Endodermal cell (in vitro differentiated cells): Measurements from ENCODE around the gene NDUFA13. TPM values are rescaled to one million over a fixed set of nuclear protein-coding genes. Genes with fewer than 3 reads are reported as not detected.
A peak's percentile ranks its signal among the peaks of the same experiment; 100 is the strongest.

ENCODE experiments used
- DNase-seq: peaks from one replicate; pipeline ENCODE4 v3.0.0-alpha.2; 2017
- H3K27ac ChIP-seq: 2 replicates; pipeline ENCODE4 v1.5.1; 2013; ENCODE audit warnings: mild to moderate bottlenecking, low read depth, low read length, moderate library complexity
- H3K27me3 ChIP-seq: 2 replicates; pipeline ENCODE4 v1.6.1; 2013; ENCODE audit warnings: mild to moderate bottlenecking, low read length, moderate library complexity; ENCODE audit not compliant: insufficient read depth, control insufficient read depth, poor library complexity, severe bottlenecking
- H3K36me3 ChIP-seq: 2 replicates; pipeline ENCODE4 v1.7.0; 2013; ENCODE audit warnings: mild to moderate bottlenecking, low read length, moderate library complexity; ENCODE audit not compliant: control insufficient read depth, insufficient read depth
- H3K4me1 ChIP-seq: one replicate; pipeline ENCODE4 v1.7.0; 2013; ENCODE audit warnings: low read length; ENCODE audit not compliant: control insufficient read depth, insufficient read depth
- H3K4me3 ChIP-seq: 2 replicates; pipeline ENCODE4 v1.5.1; 2013; ENCODE audit warnings: mild to moderate bottlenecking, low read length, moderate library complexity
- H3K9ac ChIP-seq: 2 replicates; pipeline ENCODE4 v1.6.1; 2013; ENCODE audit warnings: mild to moderate bottlenecking, low read length, moderate library complexity; ENCODE audit not compliant: poor library complexity, severe bottlenecking; ENCODE audit errors: extremely low read depth
- H3K9me3 ChIP-seq: 2 replicates; pipeline ENCODE4 v1.6.1; 2013; ENCODE audit warnings: mild to moderate bottlenecking, low read length, moderate library complexity; ENCODE audit not compliant: control insufficient read depth
- H3K27ac Mint-ChIP-seq: 2 replicates; pipeline ENCODE4 v1.8.0; 2020; ENCODE audit warnings: mixed read lengths
- H3K27me3 Mint-ChIP-seq: 2 replicates; pipeline ENCODE4 v1.8.0; 2021; ENCODE audit warnings: mild to moderate bottlenecking, mixed read lengths; ENCODE audit not compliant: insufficient read depth
- H3K36me3 Mint-ChIP-seq: 2 replicates; pipeline ENCODE4 v1.8.0; 2020; ENCODE audit warnings: low read depth, mixed read lengths
- H3K4me1 Mint-ChIP-seq: 2 replicates; pipeline ENCODE4 v1.8.0; 2020; ENCODE audit warnings: mixed read lengths
- H3K4me3 Mint-ChIP-seq: 2 replicates; pipeline ENCODE4 v1.8.0; 2020; ENCODE audit warnings: mild to moderate bottlenecking, moderate library complexity, mixed read lengths
- H3K9me3 Mint-ChIP-seq: 2 replicates; pipeline ENCODE4 v1.8.0; 2020; ENCODE audit warnings: mild to moderate bottlenecking, mixed read lengths
- CTCF ChIP-seq: fragments of 200-600 bp; sonication (generic); conservative IDR thresholded peaks from 2 replicates; pipeline ENCODE4 v1.5.0; 2021; ENCODE audit warnings: antibody characterized with exemption, mild to moderate bottlenecking
- WGBS, 2 experiments: methylation state at CpG; one replicate each; pipeline versions ENCODE4 v1.1.5 to v1.1.7; 2013; ENCODE audit warnings: missing lambda C conversion rate in 2 of 2, mixed read lengths in 1 of 2; ENCODE audit not compliant: insufficient coverage in 1 of 2, insufficient read length in 1 of 2; 5-methylcytosine and 5-hydroxymethylcytosine counted together
- total RNA-seq, 2 donors: library from RNA; stranded (reverse); fragmentation: NEBNext Ultra II Directional in 1 of 2; extraction: Animal tissue kit (Norgen Biotek cat#: 25700) in 1 of 2; gene quantifications; 2 replicates in 1 of 2; 3 replicates in 1 of 2; pipeline ENCODE4 v1.2.1, GENCODE V29; 2021

NDUFA13 gene
- total RNA-seq, 2 donors from 2014 or later, result 408 to 446 TPM

- Mint-ChIP-seq H3K36me3 (peaks cover 38% of the 10 kb centered on the region), H3K4me1 (peaks cover 2% of the 10 kb centered on the region), H3K27ac (no peak overlapping the region), H3K4me3 (no peak overlapping the region), H3K27me3 (no peaks in the 10 kb centered on the region), H3K9me3 (no peaks in the 10 kb centered on the region)
- Histone ChIP-seq H3K9me3 (no peaks in the 10 kb centered on the region), H3K27me3 (no peaks in the 10 kb centered on the region), H3K9ac (no peak overlapping the region), H3K4me3 (no peak overlapping the region), H3K27ac (no peak overlapping the region), H3K36me3 (peaks cover 26% of the 10 kb centered on the region), H3K4me1 (no peaks in the 10 kb centered on the region)
- 92 to 98% methylated on average over 6 to 11 of the region's 11 CpGs for WGBS, 2 experiments
- no peak for TF ChIP-seq CTCF
- no peak for DNase-seq
Measured at GRCh38 chr19:19508217-19508616, 7.8 kb upstream of the NDUFA13 start.

DNA sequence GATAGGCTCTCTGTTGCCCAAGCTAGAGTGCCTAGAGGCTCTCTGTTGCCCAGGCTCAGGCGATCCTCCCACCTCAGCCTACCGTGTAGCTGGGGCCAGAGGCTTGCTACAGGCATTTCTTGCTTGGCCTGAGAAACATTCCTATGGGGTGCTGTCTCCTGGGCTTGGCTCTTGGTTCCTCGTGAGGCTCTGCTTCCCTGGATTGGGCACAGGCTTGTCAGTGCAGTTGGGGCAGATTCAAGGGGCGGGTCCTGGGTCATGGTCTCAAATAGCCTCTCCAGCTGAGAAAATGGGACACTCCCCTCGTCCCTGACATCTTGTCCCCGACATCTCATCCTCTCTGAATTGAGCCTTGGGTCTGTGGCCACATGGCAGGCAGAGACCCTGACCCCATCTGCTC is 5.6 kb upstream of the NDUFA13 start:
- H3K27ac Mint-ChIP-seq, result no peak overlapping the region

DNA sequence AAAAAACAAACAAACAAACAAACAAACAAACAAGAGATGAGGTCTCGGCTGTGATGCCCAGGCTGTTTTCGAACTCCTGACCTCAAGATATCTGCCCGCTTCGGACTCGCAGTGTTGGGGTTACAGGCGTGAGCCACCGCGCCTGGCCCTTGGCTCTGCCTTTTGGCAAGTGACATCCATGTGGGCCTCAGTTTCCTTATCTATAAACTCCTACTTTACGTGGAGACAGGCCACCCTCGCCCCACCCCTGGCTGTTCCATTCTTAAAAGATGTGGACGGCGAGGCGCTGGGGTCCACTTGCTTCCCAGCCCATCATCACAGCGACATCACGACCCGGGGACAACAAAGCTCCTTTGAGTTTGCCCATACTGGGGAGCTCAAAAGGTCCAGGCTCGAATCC is 2.3 kb upstream of the NDUFA13 start:
- no peaks in the 10 kb centered on the region for H3K9me3 Mint-ChIP-seq
- no peaks in the 10 kb centered on the region for H3K27me3 ChIP-seq
- H3K27me3 Mint-ChIP-seq, result no peaks in the 10 kb centered on the region
- no peak overlapping the region for H3K4me3 Mint-ChIP-seq
- H3K9me3 ChIP-seq, result no peaks in the 10 kb centered on the region
- H3K4me1 ChIP-seq, result no peaks in the 10 kb centered on the region
- peaks cover 9% of the 10 kb centered on the region for H3K36me3 ChIP-seq
- DNase-seq, result no peak
- H3K9ac ChIP-seq, result no peak overlapping the region
- no peak overlapping the region for H3K4me3 ChIP-seq
- H3K27ac Mint-ChIP-seq, result no peak overlapping the region
- H3K4me1 Mint-ChIP-seq, result no peaks in the 10 kb centered on the region
- no peak overlapping the region for H3K27ac ChIP-seq
- no peak for TF ChIP-seq CTCF
- WGBS, 2 experiments, result 96 to 98% methylated on average over 17 of the region's 17 CpGs
- H3K36me3 Mint-ChIP-seq, result peaks cover 5% of the 10 kb centered on the region

More for the DNA sequence above, 5.6 kb upstream of the NDUFA13 start:
- Histone ChIP-seq H3K36me3 (peaks cover 8% of the 10 kb centered on the region), H3K27ac (no peak overlapping the region), H3K27me3 (no peaks in the 10 kb centered on the region), H3K9ac (no peak overlapping the region), H3K4me3 (no peak overlapping the region), H3K4me1 (no peaks in the 10 kb centered on the region), H3K9me3 (no peaks in the 10 kb centered on the region)
- TF ChIP-seq CTCF, result no peak
- no peak overlapping the region for H3K4me3 Mint-ChIP-seq
- 79 to 82% methylated on average over 6 of the region's 6 CpGs for WGBS, 2 experiments
- peak; percentile 79 for DNase-seq
- H3K9me3 Mint-ChIP-seq, result no peaks in the 10 kb centered on the region
- peaks cover 18% of the 10 kb centered on the region for H3K36me3 Mint-ChIP-seq
- no peaks in the 10 kb centered on the region for H3K27me3 Mint-ChIP-seq
- peaks cover 2% of the 10 kb centered on the region for H3K4me1 Mint-ChIP-seq
